GM23338 (cell line): ENCODE results near the gene HSD11B1. TPM values are rescaled to one million over a fixed set of nuclear protein-coding genes. Genes with fewer than 3 reads are reported as not detected.

Experiments
- ATAC-seq: fragments of 200-7000 bp; cut with Tn5 transposase; 3 replicates; pipeline ENCODE4 v1.9.1; 2020
- DNase-seq: peaks from one replicate; pipeline ENCODE4 v3.0.0-alpha.2; 2015; ENCODE audit warnings: low spot score
- H2AFZ ChIP-seq: fragments of 200-600 bp; sonication (generic); 2 replicates; pipeline ENCODE4 v1.8.0; 2016; ENCODE audit warnings: antibody characterized with exemption, mild to moderate bottlenecking, moderate library complexity
- H3F3A ChIP-seq: fragments of 200-600 bp; sonication (generic); replicated peaks from 2 replicates; pipeline ENCODE4 v1.8.0; 2017; ENCODE audit warnings: antibody characterized with exemption, mixed run types, low read depth
- H3K27ac ChIP-seq: fragments of 200-600 bp; sonication (generic); 2 replicates; pipeline ENCODE4 v1.6.1; 2016; ENCODE audit warnings: low read depth
- H3K27me3 ChIP-seq: fragments of 200-600 bp; sonication (generic); 2 replicates; pipeline ENCODE4 v1.8.0; 2016; ENCODE audit warnings: mild to moderate bottlenecking, mixed run types, moderate library complexity; ENCODE audit not compliant: insufficient read depth
- H3K36me3 ChIP-seq: fragments of 200-600 bp; sonication (generic); 2 replicates; pipeline ENCODE4 v1.8.0; 2016; ENCODE audit warnings: mild to moderate bottlenecking; ENCODE audit not compliant: insufficient read depth
- H3K4me1 ChIP-seq: fragments of 200-600 bp; sonication (generic); 2 replicates; pipeline ENCODE4 v1.8.0; 2016; ENCODE audit warnings: mild to moderate bottlenecking, moderate library complexity; ENCODE audit not compliant: insufficient read depth
- H3K4me2 ChIP-seq: fragments of 200-600 bp; sonication (generic); 2 replicates; pipeline ENCODE4 v1.7.1; 2017; ENCODE audit warnings: mixed run types
- H3K4me3 ChIP-seq: fragments of 200-600 bp; sonication (generic); 2 replicates; pipeline ENCODE4 v1.6.1; 2016; ENCODE audit warnings: mixed run types
- H3K79me2 ChIP-seq: fragments of 200-600 bp; sonication (generic); replicated peaks from 2 replicates; pipeline ENCODE4 v1.8.0; 2017; ENCODE audit warnings: mild to moderate bottlenecking; ENCODE audit not compliant: insufficient read depth
- H3K9me2 ChIP-seq: fragments of 200-600 bp; sonication (generic); 2 replicates; pipeline ENCODE4 v1.8.0; 2017; ENCODE audit not compliant: insufficient read depth
- H4K20me1 ChIP-seq: fragments of 200-600 bp; sonication (generic); replicated peaks from 2 replicates; pipeline ENCODE4 v1.8.0; 2017; ENCODE audit warnings: mild to moderate bottlenecking; ENCODE audit not compliant: insufficient read depth
- H3K27ac Mint-ChIP-seq: 2 replicates; pipeline ENCODE4 v1.8.0; 2020; ENCODE audit warnings: inconsistent platforms, mild to moderate bottlenecking, moderate library complexity, mixed read lengths
- H3K27me3 Mint-ChIP-seq: 3 replicates; pipeline ENCODE4 v1.8.0; 2022; ENCODE audit warnings: low read depth, mild to moderate bottlenecking, moderate library complexity, mixed read lengths, inconsistent platforms; ENCODE audit not compliant: insufficient read depth, poor library complexity
- H3K36me3 Mint-ChIP-seq: 3 replicates; pipeline ENCODE4 v1.8.0; 2021; ENCODE audit warnings: low read depth, mild to moderate bottlenecking, inconsistent platforms, moderate library complexity, mixed read lengths
- H3K4me1 Mint-ChIP-seq: 3 replicates; pipeline ENCODE4 v1.8.0; 2020; ENCODE audit warnings: mild to moderate bottlenecking, inconsistent platforms, mixed read lengths
- H3K4me3 Mint-ChIP-seq: 3 replicates; pipeline ENCODE4 v1.8.0; 2021; ENCODE audit warnings: moderate library complexity, mild to moderate bottlenecking, inconsistent platforms, mixed read lengths
- H3K9me3 Mint-ChIP-seq: 3 replicates; pipeline ENCODE4 v1.8.0; 2020; ENCODE audit warnings: moderate library complexity, mild to moderate bottlenecking, inconsistent platforms, mixed read lengths
- CREB1 ChIP-seq: fragments of 250-450 bp; sonication (Bioruptor Pico); IDR thresholded peaks from 2 replicates; pipeline ENCODE4 v1.5.0; 2020; ENCODE audit warnings: low read depth, mild to moderate bottlenecking, moderate library complexity
- EZH2phosphoT487 ChIP-seq: fragments of 200-600 bp; sonication (generic); IDR thresholded peaks from one replicate; pipeline ENCODE4 v1.8.1; 2018; ENCODE audit warnings: antibody characterized with exemption; ENCODE audit not compliant: unreplicated experiment
- JUNB ChIP-seq: IDR thresholded peaks from one replicate; pipeline ENCODE4 v1.6.1; 2016; ENCODE audit warnings: antibody characterized with exemption; ENCODE audit not compliant: unreplicated experiment
- NANOG ChIP-seq: IDR thresholded peaks from 2 replicates; pipeline ENCODE4 v1.6.1; 2016; ENCODE audit warnings: antibody characterized with exemption, borderline replicate concordance
- POLR2AphosphoS5 ChIP-seq: IDR thresholded peaks from 2 replicates; pipeline ENCODE4 v1.6.1; 2016; ENCODE audit warnings: antibody characterized with exemption, low read depth
- STAT1 ChIP-seq: IDR thresholded peaks from one replicate; pipeline ENCODE4 v1.6.1; 2016; ENCODE audit warnings: antibody characterized with exemption; ENCODE audit not compliant: unreplicated experiment
- ZNF114 ChIP-seq: fragments of 250-450 bp; sonication (Bioruptor Pico); IDR thresholded peaks from 2 replicates; pipeline ENCODE4 v1.5.0; 2020; ENCODE audit warnings: mild to moderate bottlenecking, moderate library complexity
- ZNF331 ChIP-seq: fragments of 250-450 bp; sonication (Bioruptor Pico); IDR thresholded peaks from 2 replicates; pipeline ENCODE4 v1.5.0; 2020; ENCODE audit warnings: low read depth, mild to moderate bottlenecking, moderate library complexity
- ZNF462 ChIP-seq: fragments of 250-450 bp; sonication (Bioruptor Pico); IDR thresholded peaks from 2 replicates; pipeline ENCODE4 v1.5.0; 2020; ENCODE audit warnings: mild to moderate bottlenecking, moderate library complexity
- polyA plus RNA-seq: library from polyadenylated mRNA; unstranded; fragments of >200 nt; fragmentation: Nextera tagmentation; extraction: Ambion mirVana; gene quantifications from 2 replicates; pipeline ENCODE4 v1.2.1, GENCODE V29; 2016
- total RNA-seq: library from RNA; depleted of rRNA; stranded (reverse); fragments of >200 nt; shearing (Covaris generic); gene quantifications from 2 replicates; pipeline ENCODE4 v1.2.3, GENCODE V29; 2014
- TF ChIP-seq, protein P1 (sequence below), 2 experiments: fragments of 200-600 bp in 1 of 2; sonication (generic) in 1 of 2; conservative IDR thresholded peaks; 2 replicates each; pipeline versions ENCODE4 v1.5.1 to v1.6.1; 2016 to 2017; ENCODE audit warnings: antibody characterized with exemption in 2 of 2, low read depth in 2 of 2, mild to moderate bottlenecking in 2 of 2, moderate library complexity in 1 of 2
- TF ChIP-seq, protein P2 (sequence below): IDR thresholded peaks from one replicate; pipeline ENCODE4 v1.6.1; 2018; ENCODE audit warnings: antibody characterized with exemption; ENCODE audit not compliant: unreplicated experiment

HSD11B1 gene
- total and polyA plus RNA-seq, 2 experiments from 2014 or later = not detected

GRCh38 chr1:209767706-209768105, 63.1 kb downstream of the HSD11B1 start (continued):
- TF ChIP-seq ZNF331 (CRISPR knock-in tag) (no peak), POLR2AphosphoS5 (no peak)
- TF ChIP-seq, protein P1, sequence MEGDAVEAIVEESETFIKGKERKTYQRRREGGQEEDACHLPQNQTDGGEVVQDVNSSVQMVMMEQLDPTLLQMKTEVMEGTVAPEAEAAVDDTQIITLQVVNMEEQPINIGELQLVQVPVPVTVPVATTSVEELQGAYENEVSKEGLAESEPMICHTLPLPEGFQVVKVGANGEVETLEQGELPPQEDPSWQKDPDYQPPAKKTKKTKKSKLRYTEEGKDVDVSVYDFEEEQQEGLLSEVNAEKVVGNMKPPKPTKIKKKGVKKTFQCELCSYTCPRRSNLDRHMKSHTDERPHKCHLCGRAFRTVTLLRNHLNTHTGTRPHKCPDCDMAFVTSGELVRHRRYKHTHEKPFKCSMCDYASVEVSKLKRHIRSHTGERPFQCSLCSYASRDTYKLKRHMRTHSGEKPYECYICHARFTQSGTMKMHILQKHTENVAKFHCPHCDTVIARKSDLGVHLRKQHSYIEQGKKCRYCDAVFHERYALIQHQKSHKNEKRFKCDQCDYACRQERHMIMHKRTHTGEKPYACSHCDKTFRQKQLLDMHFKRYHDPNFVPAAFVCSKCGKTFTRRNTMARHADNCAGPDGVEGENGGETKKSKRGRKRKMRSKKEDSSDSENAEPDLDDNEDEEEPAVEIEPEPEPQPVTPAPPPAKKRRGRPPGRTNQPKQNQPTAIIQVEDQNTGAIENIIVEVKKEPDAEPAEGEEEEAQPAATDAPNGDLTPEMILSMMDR (conservative IDR thresholded peaks at IDR 0.05; ENCODE audit: low read depth in 2 of 2) = no peak

GRCh38 chr1:209768354-209768774, 63.7 kb downstream of the HSD11B1 start:
- H3K4me3 ChIP-seq = no peak overlapping the region
- no peak overlapping the region for H3K27ac ChIP-seq
- no peak for ATAC-seq
- TF ChIP-seq NANOG (no peak), ZNF462 (CRISPR knock-in tag) (no peak), CREB1 (no peak), JUNB (no peak), POLR2AphosphoS5 (no peak), STAT1 (no peak), ZNF331 (CRISPR knock-in tag) (no peak), ZNF114 (CRISPR knock-in tag) (no peak), EZH2phosphoT487 (no peak)
- TF ChIP-seq, protein P2, sequence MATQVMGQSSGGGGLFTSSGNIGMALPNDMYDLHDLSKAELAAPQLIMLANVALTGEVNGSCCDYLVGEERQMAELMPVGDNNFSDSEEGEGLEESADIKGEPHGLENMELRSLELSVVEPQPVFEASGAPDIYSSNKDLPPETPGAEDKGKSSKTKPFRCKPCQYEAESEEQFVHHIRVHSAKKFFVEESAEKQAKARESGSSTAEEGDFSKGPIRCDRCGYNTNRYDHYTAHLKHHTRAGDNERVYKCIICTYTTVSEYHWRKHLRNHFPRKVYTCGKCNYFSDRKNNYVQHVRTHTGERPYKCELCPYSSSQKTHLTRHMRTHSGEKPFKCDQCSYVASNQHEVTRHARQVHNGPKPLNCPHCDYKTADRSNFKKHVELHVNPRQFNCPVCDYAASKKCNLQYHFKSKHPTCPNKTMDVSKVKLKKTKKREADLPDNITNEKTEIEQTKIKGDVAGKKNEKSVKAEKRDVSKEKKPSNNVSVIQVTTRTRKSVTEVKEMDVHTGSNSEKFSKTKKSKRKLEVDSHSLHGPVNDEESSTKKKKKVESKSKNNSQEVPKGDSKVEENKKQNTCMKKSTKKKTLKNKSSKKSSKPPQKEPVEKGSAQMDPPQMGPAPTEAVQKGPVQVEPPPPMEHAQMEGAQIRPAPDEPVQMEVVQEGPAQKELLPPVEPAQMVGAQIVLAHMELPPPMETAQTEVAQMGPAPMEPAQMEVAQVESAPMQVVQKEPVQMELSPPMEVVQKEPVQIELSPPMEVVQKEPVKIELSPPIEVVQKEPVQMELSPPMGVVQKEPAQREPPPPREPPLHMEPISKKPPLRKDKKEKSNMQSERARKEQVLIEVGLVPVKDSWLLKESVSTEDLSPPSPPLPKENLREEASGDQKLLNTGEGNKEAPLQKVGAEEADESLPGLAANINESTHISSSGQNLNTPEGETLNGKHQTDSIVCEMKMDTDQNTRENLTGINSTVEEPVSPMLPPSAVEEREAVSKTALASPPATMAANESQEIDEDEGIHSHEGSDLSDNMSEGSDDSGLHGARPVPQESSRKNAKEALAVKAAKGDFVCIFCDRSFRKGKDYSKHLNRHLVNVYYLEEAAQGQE = no peak
- TF ChIP-seq, protein P1 (conservative IDR thresholded peaks at IDR 0.05; ENCODE audit: low read depth in 2 of 2) = no peak

More at GRCh38 chr1:209768354-209768774, 63.7 kb downstream of the HSD11B1 start:
- Histone ChIP-seq H3K9me2 (peaks cover 4% of the 10 kb centered on the region; the same call in 1 of the 2 replicates), H3K4me2 (no peak overlapping the region), H3K27me3 (no peaks in the 10 kb centered on the region), H3K79me2 (no peaks in the 10 kb centered on the region), H3K36me3 (no peaks in the 10 kb centered on the region), H3K4me1 (peaks cover 8% of the 10 kb centered on the region; the same call in 1 of the 2 replicates), H4K20me1 (no peaks in the 10 kb centered on the region), H3F3A (no peaks in the 10 kb centered on the region), H2AFZ (0 out of 2 replicates have a peak overlapping the region, but pooled peaks have one; percentile 63)
- Mint-ChIP-seq H3K9me3 (no peaks in the 10 kb centered on the region), H3K36me3 (no peaks in the 10 kb centered on the region), H3K27me3 (peaks cover 2% of the 10 kb centered on the region), H3K4me3 (no peak overlapping the region), H3K27ac (no peak overlapping the region), H3K4me1 (peaks cover 9% of the 10 kb centered on the region)
- DNase-seq = no peak
